Ovary (tissue), 3 donors: ENCODE measurements around the gene ANO10.

ENCODE experiments used
- POLR2A ChIP-seq: fragments of 450-650 bp; IDR thresholded peaks from one replicate; pipeline ENCODE4 v1.6.1; 2017; ENCODE audit warnings: antibody characterized with exemption, mild to moderate bottlenecking, moderate library complexity
- TF ChIP-seq, protein P1 (sequence below), 3 donors: fragments of 450-650 bp in 2 of 3; fragments of 200-600 bp in 1 of 3; IDR thresholded peaks; one replicate each; pipeline versions ENCODE4 v1.5.1 to v1.8.0; 2016 to 2022; ENCODE audit warnings: antibody characterized with exemption in 3 of 3, mild to moderate bottlenecking in 1 of 3
- donor health status: DM: no; HTN: no; CAD: no.

DNA sequence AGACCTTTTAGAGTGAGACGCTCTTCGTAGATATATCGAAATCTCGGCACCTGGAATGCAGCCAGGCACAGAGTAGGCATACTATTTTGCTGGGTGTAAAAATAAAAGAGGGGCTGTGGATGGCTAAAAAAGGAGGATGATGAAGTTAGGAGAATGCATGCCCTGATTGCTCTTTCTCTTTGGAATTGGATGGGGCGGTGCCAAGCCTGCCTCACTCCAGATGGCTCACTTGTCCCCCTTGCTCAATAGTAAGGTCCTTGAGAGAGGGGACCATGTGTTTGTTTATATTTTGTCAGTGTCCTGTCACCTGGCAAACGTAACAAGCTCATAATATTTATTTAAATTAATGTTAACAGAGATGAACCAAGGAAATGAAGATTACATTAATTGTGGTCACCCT is 302.4 kb downstream of the ANO10 start:
- TF ChIP-seq, protein P1, sequence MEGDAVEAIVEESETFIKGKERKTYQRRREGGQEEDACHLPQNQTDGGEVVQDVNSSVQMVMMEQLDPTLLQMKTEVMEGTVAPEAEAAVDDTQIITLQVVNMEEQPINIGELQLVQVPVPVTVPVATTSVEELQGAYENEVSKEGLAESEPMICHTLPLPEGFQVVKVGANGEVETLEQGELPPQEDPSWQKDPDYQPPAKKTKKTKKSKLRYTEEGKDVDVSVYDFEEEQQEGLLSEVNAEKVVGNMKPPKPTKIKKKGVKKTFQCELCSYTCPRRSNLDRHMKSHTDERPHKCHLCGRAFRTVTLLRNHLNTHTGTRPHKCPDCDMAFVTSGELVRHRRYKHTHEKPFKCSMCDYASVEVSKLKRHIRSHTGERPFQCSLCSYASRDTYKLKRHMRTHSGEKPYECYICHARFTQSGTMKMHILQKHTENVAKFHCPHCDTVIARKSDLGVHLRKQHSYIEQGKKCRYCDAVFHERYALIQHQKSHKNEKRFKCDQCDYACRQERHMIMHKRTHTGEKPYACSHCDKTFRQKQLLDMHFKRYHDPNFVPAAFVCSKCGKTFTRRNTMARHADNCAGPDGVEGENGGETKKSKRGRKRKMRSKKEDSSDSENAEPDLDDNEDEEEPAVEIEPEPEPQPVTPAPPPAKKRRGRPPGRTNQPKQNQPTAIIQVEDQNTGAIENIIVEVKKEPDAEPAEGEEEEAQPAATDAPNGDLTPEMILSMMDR (IDR thresholded peaks at IDR 0.05), result no peak
- no peak for TF ChIP-seq POLR2A
